Measurements from ENCODE around the gene SMNDC1. TPM values are rescaled to one million over a fixed set of nuclear protein-coding genes. Genes with fewer than 3 reads are reported as not detected.
"Not testable (repeated sequence)": the region's sequence is repeated elsewhere in the genome, so short reads cannot be mapped to it uniquely, and the experiment has no call there.

SMNDC1 gene
- total and polyA plus RNA-seq, 3 experiments from 2014 or later, result 17.7 to 60.1 (median 54.9) TPM

DNA sequence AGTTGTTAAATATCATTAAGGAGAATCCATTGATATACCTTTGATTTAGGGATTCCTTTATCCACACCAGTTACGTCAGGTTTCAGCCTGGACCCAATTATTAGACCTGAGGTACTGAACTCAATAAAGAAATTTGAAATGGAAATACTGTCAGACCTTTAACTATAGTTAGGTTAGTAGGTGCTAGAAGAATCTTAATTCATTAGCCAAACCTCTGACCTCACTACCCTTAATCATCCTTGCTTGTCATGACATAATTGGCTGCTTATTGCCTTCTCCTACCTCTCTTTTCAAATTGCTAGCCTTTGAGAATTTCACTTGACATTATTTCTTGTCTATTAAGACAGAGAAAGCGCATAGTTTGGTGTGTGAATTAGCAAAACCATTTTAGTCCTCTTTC is 27.1 kb downstream of the SMNDC1 start:
- H3K4me1 ChIP-seq (ENCODE audit: insufficient read depth, low read length), result peaks cover 20% of the 10 kb centered on the region
- ChIA-PET POLR2A (no interaction called here), CTCF (interaction anchor here (6.4 kb wide), 1 partner anchor 136 kb away, joined by 60 read pairs; no protein-coding TSS in a partner anchor)
- Mint-ChIP-seq H3K4me1 (peaks cover 33 to 42% (median 39%) of the 10 kb centered on the region in 3 donors), H3K27ac (no peak overlapping the region), H3K27me3 (peaks cover 0 to 1% of the 10 kb centered on the region in 2 donors), H3K36me3 (peaks cover 0 to 23% (median 5%) of the 10 kb centered on the region in 3 donors), H3K4me3 (no peak overlapping the region), H3K9me3 (no peaks in the 10 kb centered on the region)
- H3K36me3 ChIP-seq (ENCODE audit: insufficient read depth, low read length), result peaks cover 4% of the 10 kb centered on the region
- H3K9me3 ChIP-seq (ENCODE audit: low read length), result no peaks in the 10 kb centered on the region
- no peak for DNase-seq
- H3K4me3 ChIP-seq (ENCODE audit: low read length), result no peak overlapping the region
- no peak overlapping the region for H3K27ac ChIP-seq (ENCODE audit: low read depth, low read length)
- no peaks in the 10 kb centered on the region for H3K27me3 ChIP-seq (ENCODE audit: insufficient read depth, low read length, poor library complexity, severe bottlenecking)

GRCh38 chr10:110276603-110277002 is 28.1 kb downstream of the SMNDC1 start:
- H3K27ac Mint-ChIP-seq, result peak overlapping the region in 1 of 8 donors; percentile 85
- H3K36me3 Mint-ChIP-seq, result peaks cover 0 to 20% (median 5%) of the 10 kb centered on the region in 3 donors
- Histone ChIP-seq H3K9me3 (ENCODE audit: low read length) (no peaks in the 10 kb centered on the region), H3K4me3 (ENCODE audit: low read length) (no peak overlapping the region), H3K27me3 (ENCODE audit: insufficient read depth, low read length, poor library complexity, severe bottlenecking) (no peaks in the 10 kb centered on the region), H3K4me1 (ENCODE audit: insufficient read depth, low read length) (peaks cover 20% of the 10 kb centered on the region), H3K36me3 (ENCODE audit: insufficient read depth, low read length) (peaks cover 4% of the 10 kb centered on the region), H3K27ac (ENCODE audit: low read depth, low read length) (no peak overlapping the region)
- H3K4me3 Mint-ChIP-seq, result no peak overlapping the region
- ChIA-PET CTCF (no interaction called here), POLR2A (no interaction called here)
- H3K9me3 Mint-ChIP-seq, result no peaks in the 10 kb centered on the region
- H3K27me3 Mint-ChIP-seq, result peaks cover 0 to 1% of the 10 kb centered on the region in 2 donors
- peaks cover 32 to 42% (median 37%) of the 10 kb centered on the region in 3 donors for H3K4me1 Mint-ChIP-seq
- no peak for DNase-seq

- no peak overlapping the region for H3K27ac ChIP-seq (ENCODE audit: low read depth, low read length)
- Mint-ChIP-seq H3K27ac (peak overlapping the region in 5 of 8 donors; percentile 6 to 85 (median 31)), H3K4me3 (peak overlapping the region in 4 of 7 donors; percentile 0 to 68 (median 28)), H3K4me1 (peaks cover 38 to 47% (median 42%) of the 10 kb centered on the region in 3 donors), H3K27me3 (peaks cover 0 to 1% of the 10 kb centered on the region in 2 donors), H3K36me3 (peaks cover 0 to 10% (median 2%) of the 10 kb centered on the region in 3 donors), H3K9me3 (no peaks in the 10 kb centered on the region)
- peaks cover 22% of the 10 kb centered on the region for H3K4me1 ChIP-seq (ENCODE audit: insufficient read depth, low read length)
- no peaks in the 10 kb centered on the region for H3K9me3 ChIP-seq (ENCODE audit: low read length)
- POLR2A ChIA-PET, result interaction anchor here (1.5 kb wide), 1 partner anchor 66 kb away, joined by 5 read pairs; no protein-coding TSS in a partner anchor
- H3K27me3 ChIP-seq (ENCODE audit: insufficient read depth, low read length, poor library complexity, severe bottlenecking), result no peaks in the 10 kb centered on the region
- peak in 1 of 5 donors; percentile 22 for DNase-seq
- no peak overlapping the region for H3K4me3 ChIP-seq (ENCODE audit: low read length)
- CTCF ChIA-PET, result interaction anchor here (1.0 to 1.1 kb wide), 3 partner anchors 67 to 391 kb away, joined by 3 to 4 read pairs (median 3); no protein-coding TSS in a partner anchor
- peaks cover 4% of the 10 kb centered on the region for H3K36me3 ChIP-seq (ENCODE audit: insufficient read depth, low read length)
Measured at GRCh38 chr10:110275128-110275729, 29.5 kb downstream of the SMNDC1 start.

DNA sequence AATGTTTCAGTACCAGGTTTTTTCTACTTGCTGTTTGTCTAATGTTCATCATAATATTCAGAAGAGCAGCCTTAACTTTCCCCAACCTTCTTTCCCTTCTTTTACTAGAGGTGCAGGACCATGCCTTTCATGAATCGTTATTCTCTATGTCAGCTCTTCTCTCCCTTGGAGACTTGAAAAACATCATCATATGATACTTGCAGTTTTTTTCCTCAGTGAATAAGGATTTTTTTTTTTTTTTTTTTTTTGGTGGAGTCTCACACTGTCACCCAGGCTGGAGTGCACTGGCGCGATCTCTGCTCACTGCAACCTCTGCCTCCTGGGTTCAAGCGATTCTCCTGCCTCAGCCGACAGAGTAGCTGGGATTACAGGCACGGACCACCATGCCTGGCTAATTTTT is 30.1 kb downstream of the SMNDC1 start:
- Mint-ChIP-seq H3K36me3 (peaks cover 0 to 4% (median 2%) of the 10 kb centered on the region in 3 donors), H3K4me3 (no peak overlapping the region), H3K27ac (peak overlapping the region in 3 of 8 donors; percentile 30 to 85 (median 31)), H3K9me3 (no peaks in the 10 kb centered on the region), H3K27me3 (peaks cover 0 to 1% of the 10 kb centered on the region in 2 donors), H3K4me1 (peaks cover 41 to 52% (median 47%) of the 10 kb centered on the region in 3 donors)
- ChIA-PET CTCF (interaction anchor here (1.1 kb wide), 1 partner anchor 137 kb away, joined by 4 read pairs; no protein-coding TSS in a partner anchor), POLR2A (interaction anchor here (1.5 kb wide), 1 partner anchor 66 kb away, joined by 5 read pairs; no protein-coding TSS in a partner anchor)
- Histone ChIP-seq H3K36me3 (ENCODE audit: insufficient read depth, low read length) (no peaks in the 10 kb centered on the region), H3K4me3 (ENCODE audit: low read length) (no peak overlapping the region), H3K9me3 (ENCODE audit: low read length) (no peaks in the 10 kb centered on the region), H3K27me3 (ENCODE audit: insufficient read depth, low read length, poor library complexity, severe bottlenecking) (no peaks in the 10 kb centered on the region), H3K4me1 (ENCODE audit: insufficient read depth, low read length) (peaks cover 24% of the 10 kb centered on the region), H3K27ac (ENCODE audit: low read depth, low read length) (no peak overlapping the region)
- DNase-seq, result no peak

GRCh38 chr10:110274072-110274627 is 30.6 kb downstream of the SMNDC1 start:
- CTCF ChIA-PET, result no interaction called here
- Histone ChIP-seq H3K36me3 (ENCODE audit: insufficient read depth, low read length) (no peaks in the 10 kb centered on the region), H3K9me3 (ENCODE audit: low read length) (no peaks in the 10 kb centered on the region), H3K4me3 (ENCODE audit: low read length) (no peak overlapping the region), H3K27ac (ENCODE audit: low read depth, low read length) (no peak overlapping the region), H3K27me3 (ENCODE audit: insufficient read depth, low read length, poor library complexity, severe bottlenecking) (no peaks in the 10 kb centered on the region), H3K4me1 (ENCODE audit: insufficient read depth, low read length) (peaks cover 24% of the 10 kb centered on the region)
- Mint-ChIP-seq H3K36me3 (peaks cover 0 to 2% (median 1%) of the 10 kb centered on the region in 3 donors), H3K9me3 (no peaks in the 10 kb centered on the region), H3K4me3 (no peak overlapping the region), H3K27ac (peak overlapping the region in 6 of 8 donors; percentile 9 to 92 (median 76)), H3K4me1 (peaks cover 43 to 53% (median 48%) of the 10 kb centered on the region in 3 donors), H3K27me3 (peaks cover 0 to 1% of the 10 kb centered on the region in 2 donors)
- POLR2A ChIA-PET, result interaction anchor here (1.5 kb wide), 1 partner anchor 65 kb away, joined by 5 read pairs; no protein-coding TSS in a partner anchor
- DNase-seq, result no peak

- Mint-ChIP-seq H3K4me3 (peak overlapping the region in 5 of 7 donors; percentile 15 to 73 (median 61)), H3K4me1 (peaks cover 48 to 53% (median 48%) of the 10 kb centered on the region in 3 donors), H3K27ac (peak overlapping the region; percentile 14 to 92 (median 87)), H3K27me3 (peaks cover 0 to 1% of the 10 kb centered on the region in 2 donors), H3K9me3 (no peaks in the 10 kb centered on the region), H3K36me3 (peaks cover 0 to 2% (median 0%) of the 10 kb centered on the region in 3 donors)
- H3K27ac ChIP-seq (ENCODE audit: low read depth, low read length), result no peak overlapping the region
- H3K9me3 ChIP-seq (ENCODE audit: low read length), result no peaks in the 10 kb centered on the region
- no peak overlapping the region for H3K4me3 ChIP-seq (ENCODE audit: low read length)
- H3K36me3 ChIP-seq (ENCODE audit: insufficient read depth, low read length), result no peaks in the 10 kb centered on the region
- H3K4me1 ChIP-seq (ENCODE audit: insufficient read depth, low read length), result peaks cover 26% of the 10 kb centered on the region
- DNase-seq, result peak in 4 of 5 donors; percentile 13 to 58 (median 18)
- ChIA-PET CTCF (interaction anchor here (1.1 kb wide), 2 partner anchors 66 to 135 kb away, joined by 3 to 4 read pairs; no protein-coding TSS in a partner anchor), POLR2A (interaction anchor here (1.4 kb wide), 1 partner anchor 65 kb away, joined by 5 read pairs; no protein-coding TSS in a partner anchor)
- H3K27me3 ChIP-seq (ENCODE audit: insufficient read depth, low read length, poor library complexity, severe bottlenecking), result no peaks in the 10 kb centered on the region
Measured at GRCh38 chr10:110273474-110273873, 31.2 kb downstream of the SMNDC1 start.

DNA sequence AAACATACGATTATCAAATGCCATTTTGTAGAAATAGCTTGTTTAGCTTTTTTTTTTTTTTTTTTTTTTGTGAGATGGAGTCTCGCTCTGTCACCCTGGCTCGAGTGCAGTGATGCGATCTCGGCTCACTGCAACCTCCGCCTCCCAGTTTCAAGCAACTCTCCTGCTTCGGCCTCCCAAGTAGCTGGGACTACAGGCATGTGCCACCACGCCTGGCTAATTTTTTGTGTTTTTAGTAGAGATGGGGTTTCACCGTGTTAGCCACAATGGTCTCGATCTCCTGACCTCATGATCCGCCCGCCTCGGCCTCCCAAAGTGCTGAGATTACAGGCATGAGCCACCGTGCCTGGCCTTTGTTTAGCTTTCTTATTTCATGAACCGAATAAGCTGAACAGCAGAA is 31.7 kb downstream of the SMNDC1 start:
- peaks cover 30% of the 10 kb centered on the region for H3K4me1 ChIP-seq (ENCODE audit: insufficient read depth, low read length)
- not testable (repeated sequence) for H3K27me3 Mint-ChIP-seq; H3K4me3 ChIP-seq (ENCODE audit: low read length); H3K36me3 ChIP-seq (ENCODE audit: insufficient read depth, low read length); H3K9me3 Mint-ChIP-seq; H3K36me3 Mint-ChIP-seq; H3K27ac ChIP-seq (ENCODE audit: low read depth, low read length); H3K27me3 ChIP-seq (ENCODE audit: insufficient read depth, low read length, poor library complexity, severe bottlenecking); H3K9me3 ChIP-seq (ENCODE audit: low read length); DNase-seq
- Mint-ChIP-seq H3K4me3 (peak overlapping the region in 2 of 7 donors; percentile 15 to 61), H3K4me1 (peaks cover 50 to 54% (median 53%) of the 10 kb centered on the region in 3 donors), H3K27ac (peak overlapping the region in 5 of 8 donors; percentile 66 to 91 (median 87))
- ChIA-PET CTCF (interaction anchor here (1.1 kb wide), 2 partner anchors 65 to 135 kb away, joined by 3 to 4 read pairs; no protein-coding TSS in a partner anchor), POLR2A (interaction anchor here (0.6 to 1.4 kb wide), 2 partner anchors 57 to 64 kb away, joined by 5 to 7 read pairs; no protein-coding TSS in a partner anchor)
